B cell (primary cell): ENCODE data around the gene DIP2B. TPM values are rescaled to one million over a fixed set of nuclear protein-coding genes. Genes with fewer than 3 reads are reported as not detected.

ENCODE experiments used
- ATAC-seq: fragments of 200-7000 bp; cut with Tn5 transposase; one replicate; pipeline ENCODE4 v1.10.0; 2021; ENCODE audit warnings: low read depth, mild to moderate bottlenecking, moderate number of reproducible peaks, moderate library complexity
- CTCF ChIA-PET: fragments of 350-600 bp; sonication (Branson Sonifier 250); formaldehyde crosslinking; loops from one replicate; lab custom pipeline; 2021; ENCODE audit warnings: antibody characterized with exemption, inconsistent platforms; lab: Charles Lee
- POLR2A ChIA-PET: fragments of 350-600 bp; sonication (Branson Sonifier 250); formaldehyde crosslinking; loops from one replicate; lab custom pipeline; 2021; ENCODE audit warnings: antibody characterized with exemption; lab: Charles Lee
- DNase-seq: peaks from one replicate; pipeline ENCODE4 v3.0.0; 2013
- H2AFZ ChIP-seq: 2 replicates; pipeline ENCODE4 v1.6.1; 2012; ENCODE audit warnings: mild to moderate bottlenecking, low read depth, low read length; ENCODE audit not compliant: insufficient read depth, poor library complexity, severe bottlenecking
- H3K27ac ChIP-seq, 2 donors: 1 replicate in 1 of 2; 2 replicates in 1 of 2; pipeline ENCODE4 v1.5.1; 2012 to 2013; ENCODE audit warnings: low read length in 2 of 2, mild to moderate bottlenecking in 2 of 2, moderate library complexity in 1 of 2
- H3K27me3 ChIP-seq, 4 experiments: fragments of 200-600 bp in 1 of 4; sonication (generic) in 1 of 4; replicated peaks in 1 of 4; 1 replicate in 2 of 4; 2 replicates in 2 of 4; pipeline versions ENCODE4 v1.6.1 to v1.7.0; 2013 to 2016; ENCODE audit warnings: low read length in 3 of 4, mild to moderate bottlenecking in 2 of 4, mixed read lengths in 1 of 4, moderate library complexity in 1 of 4; ENCODE audit not compliant: insufficient read depth in 4 of 4, control insufficient read depth in 3 of 4; ENCODE audit errors: control extremely low read depth in 1 of 4
- H3K36me3 ChIP-seq, 2 experiments: replicated peaks in 1 of 2; 1 replicate in 1 of 2; 2 replicates in 1 of 2; pipeline versions ENCODE4 v1.6.1 to v1.7.1; 2013; ENCODE audit warnings: low read length in 1 of 2; ENCODE audit not compliant: insufficient read depth in 2 of 2, control insufficient read depth in 1 of 2; ENCODE audit errors: control extremely low read depth in 1 of 2, extremely low read depth in 1 of 2
- H3K4me1 ChIP-seq, 2 donors: fragments of 200-600 bp in 1 of 2; sonication (generic) in 1 of 2; 1 replicate in 1 of 2; 2 replicates in 1 of 2; pipeline versions ENCODE4 v1.5.1 to v1.6.1; 2013 to 2017; ENCODE audit warnings: low read length in 2 of 2; ENCODE audit not compliant: control insufficient read depth in 2 of 2, insufficient read depth in 2 of 2
- H3K4me2 ChIP-seq: replicated peaks from 2 replicates; pipeline ENCODE3; 2012; ENCODE audit warnings: mild to moderate bottlenecking, low read depth, low read length; ENCODE audit not compliant: poor library complexity, severe bottlenecking
- H3K4me3 ChIP-seq, 5 experiments: fragments of 200-600 bp in 1 of 5; sonication (generic) in 1 of 5; 1 replicate in 3 of 5; 2 replicates in 2 of 5; pipeline versions ENCODE4 v1.5.1 to v1.7.0; 2011 to 2016; ENCODE audit warnings: low read length in 4 of 5, mild to moderate bottlenecking in 4 of 5, low read depth in 2 of 5, control low read depth in 1 of 5, moderate library complexity in 1 of 5; ENCODE audit not compliant: insufficient read depth in 1 of 5; ENCODE audit errors: control extremely low read depth in 1 of 5, extremely low read depth in 1 of 5
- H3K79me2 ChIP-seq: fragments of 200-600 bp; sonication (generic); one replicate; pipeline ENCODE4 v1.6.0; 2016; ENCODE audit warnings: low read length; ENCODE audit not compliant: control insufficient read depth, insufficient read depth
- H3K9ac ChIP-seq: fragments of 200-600 bp; sonication (generic); 2 replicates; pipeline ENCODE4 v1.6.1; 2017; ENCODE audit warnings: mild to moderate bottlenecking, low read length, moderate library complexity
- H3K9me3 ChIP-seq, 3 donors: one replicate each; pipeline versions ENCODE4 v1.6.1 to v1.7.1; 2013; ENCODE audit warnings: low read length in 2 of 3; ENCODE audit not compliant: control insufficient read depth in 2 of 3, insufficient read depth in 1 of 3; ENCODE audit errors: control extremely low read depth in 1 of 3
- H4K20me1 ChIP-seq: 2 replicates; pipeline ENCODE4 v1.6.0; 2012; ENCODE audit warnings: mild to moderate bottlenecking, low read length; ENCODE audit not compliant: insufficient read depth, control insufficient read depth, poor library complexity, severe bottlenecking
- H3K27ac Mint-ChIP-seq: one replicate; pipeline ENCODE4 v1.8.0; 2021; ENCODE audit warnings: mixed read lengths
- H3K27me3 Mint-ChIP-seq: one replicate; pipeline ENCODE4 v1.8.0; 2021; ENCODE audit warnings: mixed read lengths
- H3K4me1 Mint-ChIP-seq: one replicate; pipeline ENCODE4 v1.8.0; 2021; ENCODE audit warnings: mixed read lengths
- H3K4me3 Mint-ChIP-seq: one replicate; pipeline ENCODE4 v1.8.0; 2021; ENCODE audit warnings: mixed read lengths
- H3K9me3 Mint-ChIP-seq: one replicate; pipeline ENCODE4 v1.8.0; 2022; ENCODE audit warnings: mixed read lengths; ENCODE audit not compliant: insufficient read depth
- EZH2 ChIP-seq: IDR thresholded peaks from 2 replicates; pipeline ENCODE4 v1.6.1; 2012; ENCODE audit warnings: borderline replicate concordance, low read depth, mild to moderate bottlenecking, moderate library complexity, low read length; ENCODE audit not compliant: insufficient read depth, poor library complexity, severe bottlenecking
- WGBS: methylation state at CpG from one replicate; pipeline ENCODE4 v1.1.5; 2013; ENCODE audit warnings: missing lambda C conversion rate; ENCODE audit not compliant: insufficient coverage; 5-methylcytosine and 5-hydroxymethylcytosine counted together
- intact Hi-C: fragments of 100-400 bp; cut with micrococcal nuclease; formaldehyde crosslinking; loops from one replicate; pipeline ENCODE4 v1.10.0; 2022
- polyA plus RNA-seq: library from polyadenylated mRNA; depleted of rRNA; stranded (reverse); fragments of >200 nt; gene quantifications from 2 replicates; pipeline ENCODE4 v1.2.3, GENCODE V29; 2012
- total RNA-seq, 2 donors: library from RNA; stranded (reverse); fragments of 120-200 nt in 1 of 2; gene quantifications; 1 replicate in 1 of 2; 2 replicates in 1 of 2; pipeline versions ENCODE4 v1.2.3 to v1.2.4, GENCODE V29; 2013 to 2022
- TF ChIP-seq, protein P1 (sequence below): fragments of 200-600 bp; IDR thresholded peaks from one replicate; pipeline ENCODE4 v1.8.0; 2022; ENCODE audit warnings: antibody characterized with exemption, mild to moderate bottlenecking

DIP2B gene
- total and polyA plus RNA-seq, 2 donors (not counting 1 experiment from before 2014, with no cell fraction given): 16.4 to 38.8 TPM

DNA sequence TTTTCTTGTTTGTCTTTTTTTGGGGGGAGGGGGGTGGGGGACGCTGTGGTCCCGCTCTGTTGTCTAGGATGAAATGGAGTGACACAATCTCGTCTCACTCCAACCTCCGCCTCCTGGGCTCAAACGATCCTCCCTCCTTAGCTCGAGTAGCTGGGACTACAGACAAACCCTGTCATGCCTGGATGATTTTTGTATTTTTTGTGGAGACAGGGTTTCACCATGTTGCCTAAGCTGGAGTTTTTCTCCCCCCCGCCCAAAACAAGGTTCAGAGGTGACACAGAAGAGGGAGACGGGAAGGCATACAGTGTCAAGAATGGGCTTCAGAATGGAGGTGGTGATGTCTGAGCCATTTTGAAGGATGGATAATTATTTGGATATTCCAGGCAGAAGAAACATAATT is 142.2 kb downstream of the DIP2B start:
- CTCF ChIA-PET: interaction anchor here (1.2 to 10.0 kb wide), 2 partner anchors 9 to 141 kb away, joined by 3 to 184 read pairs; partner anchors contain the start of gene DIP2B
- POLR2A ChIA-PET: no interaction called here

DNA sequence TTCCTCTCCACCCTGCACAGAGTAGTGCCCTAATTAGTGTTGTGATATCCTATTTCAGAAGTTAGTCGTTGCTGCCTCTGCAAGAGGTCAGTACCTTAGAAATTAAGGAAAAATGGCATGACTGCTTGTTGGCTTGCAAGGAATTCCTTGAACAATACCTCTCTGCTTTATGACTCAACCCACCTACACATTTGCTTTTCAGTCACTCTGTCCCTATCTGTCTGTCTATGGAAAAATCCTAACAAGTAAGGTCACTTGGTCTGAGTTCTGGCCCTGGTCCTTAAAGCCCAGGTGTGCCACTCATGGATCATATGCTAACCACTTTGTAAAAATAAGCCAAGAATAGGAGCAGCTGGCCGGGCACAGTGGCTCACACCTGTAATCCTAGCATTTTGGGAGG is 142.7 kb downstream of the DIP2B start:
- DNase-seq: no peak
- Mint-ChIP-seq H3K4me1 (peaks cover 2% of the 10 kb centered on the region), H3K4me3 (no peak overlapping the region), H3K27ac (no peak overlapping the region), H3K9me3 (no peaks in the 10 kb centered on the region), H3K27me3 (no peaks in the 10 kb centered on the region)
- no peaks in the 10 kb centered on the region for H3K9me3 ChIP-seq
- no peak overlapping the region for H3K9ac ChIP-seq
- no peak overlapping the region for H2AFZ ChIP-seq
- TF ChIP-seq, protein P1, sequence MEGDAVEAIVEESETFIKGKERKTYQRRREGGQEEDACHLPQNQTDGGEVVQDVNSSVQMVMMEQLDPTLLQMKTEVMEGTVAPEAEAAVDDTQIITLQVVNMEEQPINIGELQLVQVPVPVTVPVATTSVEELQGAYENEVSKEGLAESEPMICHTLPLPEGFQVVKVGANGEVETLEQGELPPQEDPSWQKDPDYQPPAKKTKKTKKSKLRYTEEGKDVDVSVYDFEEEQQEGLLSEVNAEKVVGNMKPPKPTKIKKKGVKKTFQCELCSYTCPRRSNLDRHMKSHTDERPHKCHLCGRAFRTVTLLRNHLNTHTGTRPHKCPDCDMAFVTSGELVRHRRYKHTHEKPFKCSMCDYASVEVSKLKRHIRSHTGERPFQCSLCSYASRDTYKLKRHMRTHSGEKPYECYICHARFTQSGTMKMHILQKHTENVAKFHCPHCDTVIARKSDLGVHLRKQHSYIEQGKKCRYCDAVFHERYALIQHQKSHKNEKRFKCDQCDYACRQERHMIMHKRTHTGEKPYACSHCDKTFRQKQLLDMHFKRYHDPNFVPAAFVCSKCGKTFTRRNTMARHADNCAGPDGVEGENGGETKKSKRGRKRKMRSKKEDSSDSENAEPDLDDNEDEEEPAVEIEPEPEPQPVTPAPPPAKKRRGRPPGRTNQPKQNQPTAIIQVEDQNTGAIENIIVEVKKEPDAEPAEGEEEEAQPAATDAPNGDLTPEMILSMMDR: no peak
- H3K4me1 ChIP-seq: no peaks in the 10 kb centered on the region
- intact Hi-C loops: no loop called here
- H3K36me3 ChIP-seq: peaks cover 4 to 21% of the 10 kb centered on the region in 2 experiments
- H3K27ac ChIP-seq: no peak overlapping the region
- no peak overlapping the region for H3K4me2 ChIP-seq
- peaks cover 17% of the 10 kb centered on the region for H4K20me1 ChIP-seq
- no peak for ATAC-seq
- CTCF ChIA-PET: interaction anchor here (10.0 kb wide), 1 partner anchor 141 kb away, joined by 184 read pairs; the partner anchor contains the start of gene DIP2B
- POLR2A ChIA-PET: no interaction called here
- no CpG with 5 or more reads among the region's 2 CpGs for WGBS
- no peak overlapping the region for H3K4me3 ChIP-seq
- H3K27me3 ChIP-seq: no peaks in the 10 kb centered on the region
- peaks cover 44% of the 10 kb centered on the region for H3K79me2 ChIP-seq

More for the DNA sequence above, 142.2 kb downstream of the DIP2B start:
- intact Hi-C loops: no loop called here
- H3K9me3 Mint-ChIP-seq: no peaks in the 10 kb centered on the region
- DNase-seq (no peak), ATAC-seq (no peak)
- Histone ChIP-seq H3K36me3 (peaks cover 4 to 24% of the 10 kb centered on the region in 2 experiments), H3K4me3 (no peak overlapping the region), H3K9ac (no peak overlapping the region), H3K27ac (no peak overlapping the region), H3K79me2 (peaks cover 48% of the 10 kb centered on the region), H4K20me1 (peaks cover 17% of the 10 kb centered on the region), H3K27me3 (no peaks in the 10 kb centered on the region), H2AFZ (no peak overlapping the region), H3K4me2 (no peak overlapping the region), H3K9me3 (no peaks in the 10 kb centered on the region), H3K4me1 (no peaks in the 10 kb centered on the region)
- H3K4me3 Mint-ChIP-seq: no peak overlapping the region
- 100% methylated on average over 4 of the region's 8 CpGs for WGBS
- peaks cover 2% of the 10 kb centered on the region for H3K4me1 Mint-ChIP-seq
- H3K27ac Mint-ChIP-seq: no peak overlapping the region
- TF ChIP-seq, protein P1: no peak
- TF ChIP-seq EZH2: no peak
- H3K27me3 Mint-ChIP-seq: no peaks in the 10 kb centered on the region
